Omental fat pad (tissue), 4 donors: ENCODE data around the gene HOXA9. TPM values are rescaled to one million over a fixed set of nuclear protein-coding genes. Genes with fewer than 3 reads are reported as not detected.

Experiments used
- ATAC-seq: fragments of 150-250 bp; one replicate; pipeline ENCODE4 v1.9.1; 2016; ENCODE audit warnings: mild to moderate bottlenecking, moderate library complexity; ENCODE audit not compliant: low FRiP score
- DNase-seq: peaks from one replicate; pipeline ENCODE4 v3.0.0-alpha.2; 2019; ENCODE audit warnings: low spot score
- CTCF ChIP-seq, 3 donors: fragments of 450-650 bp; IDR thresholded peaks; one replicate each; pipeline ENCODE4 v1.5.1; 2016 to 2017; ENCODE audit warnings: antibody characterized with exemption in 3 of 3, mild to moderate bottlenecking in 3 of 3, moderate library complexity in 2 of 3
- total RNA-seq, 4 donors: library from RNA; depleted of rRNA; stranded (reverse); fragments of >200 nt; gene quantifications; one replicate each; pipeline ENCODE4 v1.1.0, GENCODE V29; 2016

HOXA9 gene
- total RNA-seq, 4 donors from 2014 or later = 0.19 to 2.4 (median 1.0) TPM; not detected in 1

- no peak for TF ChIP-seq CTCF (IDR thresholded peaks at IDR 0.05)
- DNase-seq = no peak
- no peak for ATAC-seq
Observed at GRCh38 chr7:27169658-27170425, 4.5 kb upstream of the HOXA9 start.

GRCh38 chr7:27168265-27168947, 3.1 kb upstream of the HOXA9 start:
- no peak for DNase-seq
- no peak for TF ChIP-seq CTCF (IDR thresholded peaks at IDR 0.05)
- no peak for ATAC-seq

- no peak for TF ChIP-seq CTCF (IDR thresholded peaks at IDR 0.05)
- DNase-seq = no peak
- ATAC-seq = no peak
Observed at GRCh38 chr7:27167916-27168264, 2.6 kb upstream of the HOXA9 start.

GRCh38 chr7:27166531-27167505, 1.5 kb upstream of the HOXA9 start:
- DNase-seq (no peak), ATAC-seq (no peak)
- TF ChIP-seq CTCF (IDR thresholded peaks at IDR 0.05) = no peak

GRCh38 chr7:27165996-27166530, 726 bp upstream of the HOXA9 start:
- TF ChIP-seq CTCF (IDR thresholded peaks at IDR 0.05) = no peak
- ATAC-seq (no peak), DNase-seq (no peak)

GRCh38 chr7:27164367-27165088, 809 bp downstream of the HOXA9 start:
- TF ChIP-seq CTCF (IDR thresholded peaks at IDR 0.05) = no peak
- no peak for ATAC-seq
- no peak for DNase-seq
